CD4-positive, alpha-beta T cell treated with Interleukin-1 beta for 1 hour (primary cell): ENCODE results near the gene JUND.

ENCODE experiments used
- DNase-seq, 2 donors: peaks; one replicate each; pipeline ENCODE4 v3.0.0-alpha.2; 2020 to 2022

The JUND gene

GRCh38 chr19:18233224-18233825 lies 48.1 kb downstream of the JUND start:
- peak; percentile 34 to 41 for DNase-seq

GRCh38 chr19:18232540-18233223 lies 48.7 kb downstream of the JUND start:
- no peak for DNase-seq

GRCh38 chr19:18231775-18232174 lies 49.6 kb downstream of the JUND start:
- DNase-seq: no peak

- no peak for DNase-seq
Observed at GRCh38 chr19:18230941-18231734, 50.3 kb downstream of the JUND start.

- DNase-seq: no peak
Observed at GRCh38 chr19:18229915-18230314, 51.5 kb downstream of the JUND start.
